ENCODE results near the gene NRSN2.
A peak's percentile ranks its signal among the peaks of the same experiment; 100 is the strongest.

Gene NRSN2

GRCh38 chr20:346640-347316 is at the start of gene NRSN2:
NRSN2 (plus strand) TSS chr20:347111; CDS start chr20:349644, 2,533 bp downstream.
- DNase-seq: peak; percentile 53

- peak; percentile 20 for DNase-seq
These were observed 48.8 kb upstream of the NRSN2 start for GRCh38 chr20:297925-298775.

- no peak for DNase-seq
These were observed 48.0 kb upstream of the NRSN2 start for GRCh38 chr20:298776-299391.

- DNase-seq: no peak
These were observed 46.4 kb upstream of the NRSN2 start for GRCh38 chr20:300345-300990.

- DNase-seq: no peak
These were observed 44.7 kb upstream of the NRSN2 start for GRCh38 chr20:301886-302848.

GRCh38 chr20:305745-306144 is 41.2 kb upstream of the NRSN2 start:
- no peak for DNase-seq

GRCh38 chr20:308427-309038 is 38.4 kb upstream of the NRSN2 start:
- DNase-seq: no peak

GRCh38 chr20:309306-309840 is 37.5 kb upstream of the NRSN2 start:
- peak; percentile 63 for DNase-seq

- DNase-seq: peak; percentile 99
These were observed 36.9 kb upstream of the NRSN2 start for GRCh38 chr20:309841-310644.

- DNase-seq: no peak
These were observed 36.3 kb upstream of the NRSN2 start for GRCh38 chr20:310645-311044.

- no peak for DNase-seq
These were observed 35.3 kb upstream of the NRSN2 start for GRCh38 chr20:311609-312008.

GRCh38 chr20:312067-312466 is 34.8 kb upstream of the NRSN2 start:
- no peak for DNase-seq

- no peak for DNase-seq
These were observed 34.0 kb upstream of the NRSN2 start for GRCh38 chr20:312866-313265.

- DNase-seq: no peak
These were observed 33.5 kb upstream of the NRSN2 start for GRCh38 chr20:313402-313801.

GRCh38 chr20:313948-314347 is 33.0 kb upstream of the NRSN2 start:
- no peak for DNase-seq

GRCh38 chr20:316316-317068 is 30.4 kb upstream of the NRSN2 start:
- no peak for DNase-seq

GRCh38 chr20:324177-325044 is 22.5 kb upstream of the NRSN2 start:
- peak; percentile 90 for DNase-seq

- DNase-seq: peak; percentile 94
These were observed 21.6 kb upstream of the NRSN2 start, which contains the start of gene SOX12 for GRCh38 chr20:325045-325888. SOX12 (plus strand) TSS chr20:325552; CDS start chr20:325925, 373 bp downstream.
